GM18868 (cell line): ENCODE data around the gene ARNT2.

Source experiments
- ATAC-seq: cut with Tn5 transposase; IDR thresholded peaks from one replicate; pipeline ENCODE4 v1.9.1; 2021; ENCODE audit warnings: mild to moderate bottlenecking, moderate library complexity; ENCODE audit not compliant: unreplicated experiment

Gene ARNT2

DNA sequence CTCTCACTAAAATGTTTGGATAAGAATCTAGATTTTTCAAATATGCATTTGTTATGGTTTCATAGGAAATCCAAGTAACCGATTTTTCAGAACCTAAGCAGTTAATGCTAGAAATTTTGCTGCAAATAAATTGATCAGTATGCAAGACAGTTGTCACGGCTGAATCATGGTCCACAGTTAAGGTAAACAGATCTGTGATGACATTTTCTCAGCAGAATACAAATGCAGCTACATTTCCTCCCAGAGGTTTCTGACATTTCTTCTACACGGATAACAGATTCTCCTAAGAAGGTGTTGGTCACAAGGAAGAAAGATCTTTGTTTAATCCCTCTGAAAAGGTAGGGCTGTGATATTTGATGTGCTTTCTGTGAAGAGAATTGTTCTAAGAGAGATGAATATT is 36.9 kb downstream of the ARNT2 start:
- ATAC-seq: no peak

- ATAC-seq: no peak
These were observed 37.5 kb downstream of the ARNT2 start for GRCh38 chr15:80441714-80442113.

GRCh38 chr15:80442728-80443403 is 38.7 kb downstream of the ARNT2 start:
- no peak for ATAC-seq

- ATAC-seq: no peak
These were observed 40.6 kb downstream of the ARNT2 start for GRCh38 chr15:80444680-80445251.

DNA sequence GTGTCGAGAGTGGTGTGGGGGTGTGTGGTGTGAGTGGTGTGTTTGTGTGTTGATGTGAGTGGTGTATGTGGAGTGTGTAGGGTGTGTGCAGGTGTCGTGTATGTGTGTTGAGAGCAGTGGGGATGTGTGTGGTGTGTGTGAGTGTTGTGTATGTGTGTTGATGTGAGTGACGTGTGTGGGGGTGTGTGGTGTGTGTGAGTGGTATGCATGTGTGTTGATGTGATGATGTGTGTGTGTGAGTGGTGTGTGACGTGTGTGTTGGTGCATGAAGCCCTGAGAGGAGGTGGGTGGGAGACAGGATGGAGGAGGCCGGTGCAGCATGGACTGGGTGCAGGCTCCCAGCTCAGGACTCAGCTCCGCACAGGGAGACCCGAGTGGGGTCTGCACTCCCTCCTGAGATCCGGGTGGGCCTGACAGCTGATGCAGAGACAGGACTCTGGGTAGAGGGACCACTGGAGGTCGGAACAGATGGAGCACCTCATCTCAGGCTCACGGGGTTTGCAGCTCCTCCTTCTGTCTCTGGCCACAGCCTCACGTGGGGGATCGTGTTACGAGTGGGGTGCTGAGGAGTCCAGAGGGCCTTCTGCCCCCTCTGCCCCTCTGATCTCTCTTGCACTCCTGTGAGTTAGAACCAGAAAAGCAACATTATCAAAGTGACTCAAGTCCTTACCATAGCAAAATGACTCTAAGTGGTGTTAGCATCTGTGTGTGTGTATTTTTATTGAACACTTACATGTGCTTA is 41.3 kb downstream of the ARNT2 start:
- no peak for ATAC-seq

- ATAC-seq: no peak
These were observed 42.9 kb downstream of the ARNT2 start for GRCh38 chr15:80447077-80447476.

DNA sequence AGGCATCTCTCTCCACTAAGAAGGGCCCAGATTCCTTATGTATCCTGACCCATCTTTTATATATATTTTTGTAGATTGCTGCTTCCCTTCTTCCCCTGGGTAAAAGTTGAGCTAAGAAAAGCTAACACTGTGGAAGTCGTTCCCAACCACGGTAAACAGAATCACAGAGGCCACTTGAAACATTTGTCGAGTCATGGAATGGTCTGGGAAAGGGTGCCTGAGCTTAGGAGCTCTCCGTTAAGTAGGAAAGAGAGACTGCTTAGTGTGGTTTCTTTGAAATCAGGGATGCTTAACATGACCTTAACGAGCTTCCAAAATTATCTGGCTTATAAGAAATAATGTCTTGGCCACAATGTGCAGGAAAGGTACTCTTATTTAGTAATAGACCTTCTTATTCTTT is 45.6 kb downstream of the ARNT2 start:
- ATAC-seq: no peak

DNA sequence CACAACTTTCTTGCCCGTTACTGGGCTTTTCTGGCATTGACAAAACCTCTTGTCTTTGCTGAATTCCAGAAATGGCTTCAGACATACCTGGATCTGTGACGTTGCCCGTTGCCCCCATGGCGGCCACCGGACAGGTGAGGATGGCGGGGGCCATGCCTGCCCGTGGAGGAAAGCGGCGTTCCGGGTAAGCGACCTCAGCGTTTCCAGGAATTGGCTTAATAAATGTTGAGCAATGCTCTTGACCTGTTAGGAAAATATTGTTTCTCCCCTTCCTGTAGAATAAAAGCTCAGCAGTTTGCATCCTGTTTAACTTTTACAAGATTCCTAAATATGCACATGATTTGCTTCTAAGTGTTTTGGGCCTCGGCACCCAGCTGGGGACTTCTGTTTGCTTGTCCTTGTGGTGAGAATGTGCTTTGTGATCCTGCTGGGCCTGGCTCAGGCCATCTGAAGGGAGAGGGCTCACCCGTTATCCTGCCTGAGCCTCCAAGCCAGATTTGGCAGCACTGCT is 46.7 kb downstream of the ARNT2 start:
- ATAC-seq: no peak

- ATAC-seq: no peak
These were observed 48.0 kb downstream of the ARNT2 start for GRCh38 chr15:80452166-80452565.

DNA sequence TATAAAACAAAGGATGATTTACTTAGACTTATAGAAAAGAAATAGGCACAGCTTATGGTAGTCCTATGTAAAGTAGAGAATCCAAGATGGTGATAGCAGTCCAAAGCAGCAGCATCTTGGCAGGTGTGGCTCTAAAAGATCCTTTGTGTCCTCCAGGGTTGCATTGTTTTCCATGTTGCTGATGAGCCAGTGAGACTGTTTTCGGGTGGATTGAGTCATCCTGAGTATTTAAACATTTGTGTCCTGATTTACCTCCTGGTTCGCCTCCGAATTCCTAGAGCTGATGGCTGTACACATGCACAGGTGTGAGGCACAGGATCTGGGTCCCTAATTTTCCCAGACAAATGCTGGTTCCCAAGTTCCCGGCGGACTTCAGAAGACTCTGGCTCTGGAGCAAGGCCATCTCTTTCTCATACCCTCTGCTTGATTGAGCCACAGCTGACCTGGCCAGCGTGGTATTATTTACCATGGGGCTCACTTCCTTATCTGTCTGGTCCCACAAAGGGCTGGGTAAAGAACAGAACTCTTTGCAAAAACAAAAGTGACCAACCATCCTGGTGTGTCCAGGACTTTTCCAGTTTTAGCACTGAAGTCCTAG is 51.0 kb downstream of the ARNT2 start:
- no peak for ATAC-seq

DNA sequence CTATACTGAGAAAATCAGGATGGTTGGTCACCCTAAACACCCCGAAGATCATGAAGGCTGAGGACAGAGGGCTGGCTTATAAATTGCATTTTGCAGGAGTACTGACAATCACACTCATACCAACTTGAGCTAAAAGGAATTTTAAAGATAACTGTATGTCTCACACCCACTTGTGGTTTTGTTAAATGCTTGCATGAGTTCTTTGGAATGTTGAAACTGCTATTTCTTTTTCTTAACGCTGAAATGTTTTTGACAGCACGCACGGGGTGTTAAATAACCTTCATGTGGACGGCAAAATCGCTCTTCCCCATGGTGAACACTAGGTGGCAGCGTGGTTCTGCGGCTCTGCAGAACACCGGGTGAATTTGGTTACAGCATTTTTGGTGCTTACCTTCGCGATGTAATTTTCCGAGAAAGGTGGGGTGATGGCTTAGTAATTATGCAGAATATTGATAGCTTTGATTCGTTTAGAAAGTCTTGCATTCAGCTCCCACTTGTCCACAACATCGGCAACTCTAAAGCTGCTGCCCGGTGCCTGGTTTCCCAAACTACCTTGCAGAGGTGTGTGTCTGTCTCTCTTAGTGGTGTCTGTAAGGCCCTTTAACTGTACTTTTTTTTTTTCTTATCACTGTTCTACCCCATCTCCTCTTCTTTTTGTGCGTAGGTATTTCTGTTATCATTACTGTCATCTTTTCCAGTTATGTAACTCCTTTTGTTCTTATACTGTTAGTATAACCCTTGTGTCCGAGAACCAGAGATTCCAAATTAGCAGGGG is 51.7 kb downstream of the ARNT2 start:
- ATAC-seq: no peak

GRCh38 chr15:80456517-80457492 is 52.6 kb downstream of the ARNT2 start:
- ATAC-seq: no peak

DNA sequence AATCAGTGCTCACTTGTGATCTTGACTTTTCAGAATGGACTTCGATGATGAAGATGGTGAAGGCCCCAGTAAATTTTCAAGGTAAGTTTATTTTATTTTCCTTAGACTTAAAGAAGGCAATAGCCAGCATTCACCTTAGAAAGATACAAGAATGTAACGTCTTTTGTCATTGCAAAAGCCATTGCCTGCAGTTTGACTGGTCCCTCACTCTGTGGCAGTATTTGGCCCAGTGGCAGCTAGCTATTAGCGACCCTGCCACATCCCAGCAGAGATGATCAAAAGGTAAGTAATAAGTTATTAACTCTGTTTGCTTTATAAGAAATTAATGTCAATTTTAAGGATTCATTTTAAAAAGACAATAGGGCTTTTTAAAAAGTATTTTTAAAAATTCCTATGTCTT is 53.7 kb downstream of the ARNT2 start:
- no peak for ATAC-seq

DNA sequence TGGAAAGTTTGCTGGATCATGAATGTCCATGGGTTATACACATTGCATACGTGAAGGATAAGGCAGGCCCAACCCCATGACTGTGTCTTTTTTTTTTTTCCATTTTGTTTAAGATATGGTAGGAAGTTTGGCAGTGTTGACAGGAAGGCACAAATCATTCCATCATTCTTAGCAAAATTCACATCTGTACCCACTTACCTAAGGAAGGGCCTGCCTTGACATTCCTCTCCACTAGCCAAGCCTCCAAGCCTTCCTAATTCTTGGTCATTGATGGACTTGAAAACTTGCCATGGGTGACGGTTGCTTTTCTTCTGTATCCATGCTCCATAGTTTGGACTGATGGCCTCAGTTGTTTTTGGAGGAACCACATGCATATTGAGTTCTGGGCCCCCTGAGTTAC is 54.4 kb downstream of the ARNT2 start:
- ATAC-seq: no peak

DNA sequence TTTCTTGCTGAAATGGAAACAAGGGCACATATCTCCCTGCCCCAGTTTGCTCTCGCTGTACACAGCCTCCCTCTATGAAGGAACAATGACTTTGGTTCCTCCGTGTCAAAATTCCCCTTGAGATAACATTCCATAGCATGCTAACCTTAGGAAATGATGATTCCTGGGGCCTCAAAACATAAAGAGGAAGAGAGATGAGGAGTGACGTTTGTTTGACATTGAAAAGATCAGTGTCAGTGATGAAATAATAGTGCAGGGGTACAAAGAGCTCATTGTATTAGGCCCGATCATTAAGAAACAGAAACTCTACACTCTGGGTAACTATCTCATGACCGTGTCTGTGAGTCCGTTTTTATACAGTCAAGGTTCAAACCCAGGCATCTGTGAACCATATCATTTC is 55.2 kb downstream of the ARNT2 start:
- ATAC-seq: no peak

DNA sequence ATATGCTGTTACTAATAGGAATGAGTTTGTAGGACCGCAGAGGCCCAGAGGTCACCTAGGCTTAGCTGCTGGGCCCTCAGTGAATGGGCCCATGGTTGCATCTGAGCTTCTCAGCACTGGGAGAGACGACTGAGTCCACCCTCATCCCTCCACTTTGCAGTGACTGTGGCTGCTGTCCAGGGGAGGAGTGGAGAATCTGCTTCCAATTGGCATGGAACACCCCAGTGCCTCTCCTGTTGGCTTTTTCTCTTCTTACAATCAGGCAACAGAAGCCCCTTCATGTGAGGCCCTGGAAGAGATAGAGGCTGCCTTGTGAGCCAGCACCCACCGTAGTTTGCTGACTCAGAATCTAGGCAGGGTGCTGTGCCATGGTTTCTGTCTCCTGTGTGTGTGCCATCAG is 55.6 kb downstream of the ARNT2 start:
- no peak for ATAC-seq

DNA sequence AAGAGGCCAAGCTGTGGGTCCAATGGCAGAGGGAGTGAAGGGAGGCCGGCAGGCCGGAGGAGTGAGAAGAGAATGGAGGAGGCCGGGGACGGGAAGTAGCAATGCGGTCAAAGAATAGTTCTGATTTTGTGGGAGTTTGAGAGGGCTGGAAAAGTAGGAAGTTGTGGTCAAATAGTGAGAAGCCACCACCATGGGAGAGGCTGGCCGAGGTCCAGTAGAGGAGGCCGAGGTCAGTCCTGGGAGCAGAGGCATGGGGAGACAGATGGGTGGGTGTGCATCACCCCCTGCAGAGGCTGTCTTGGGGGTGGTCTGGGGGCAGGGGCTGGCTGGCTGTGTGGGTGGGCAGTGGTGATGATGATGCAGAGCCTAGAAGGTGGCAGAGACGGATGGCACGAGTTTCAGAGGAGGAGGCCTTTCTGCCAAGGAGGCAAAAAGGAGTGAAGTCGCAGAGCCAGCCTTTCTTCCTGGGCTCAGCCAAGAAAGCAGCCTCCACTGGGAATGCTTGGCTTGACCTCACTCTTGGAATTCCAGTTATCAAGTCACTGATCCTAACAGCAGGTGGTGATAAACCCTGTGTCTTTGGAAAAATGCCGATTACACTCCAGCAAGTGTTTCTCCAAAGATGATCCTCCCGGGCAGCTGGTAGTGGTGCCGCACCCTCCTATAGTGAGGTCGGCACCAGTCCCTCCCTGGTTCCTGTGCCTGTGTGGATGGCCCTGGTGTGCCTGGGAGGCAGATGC is 57.3 kb downstream of the ARNT2 start:
- ATAC-seq: no peak

DNA sequence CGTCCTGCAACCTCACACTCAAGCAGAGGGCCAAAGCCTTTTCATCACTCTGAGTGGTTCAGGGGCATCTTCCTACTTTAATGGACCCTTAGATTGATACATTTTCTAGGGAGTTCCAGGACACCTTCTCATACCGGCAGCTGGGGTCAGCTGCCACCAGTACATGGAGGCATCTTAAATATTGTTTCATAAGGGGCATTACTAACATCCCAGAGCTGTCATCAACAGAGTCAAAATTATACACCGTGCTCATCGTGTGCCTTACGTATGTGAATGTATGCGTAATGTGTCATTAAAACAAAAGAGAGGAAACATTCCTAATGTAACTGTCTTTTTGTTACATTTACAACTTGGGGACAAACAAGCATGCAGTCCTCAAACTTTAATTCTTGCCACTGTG is 57.9 kb downstream of the ARNT2 start:
- no peak for ATAC-seq

DNA sequence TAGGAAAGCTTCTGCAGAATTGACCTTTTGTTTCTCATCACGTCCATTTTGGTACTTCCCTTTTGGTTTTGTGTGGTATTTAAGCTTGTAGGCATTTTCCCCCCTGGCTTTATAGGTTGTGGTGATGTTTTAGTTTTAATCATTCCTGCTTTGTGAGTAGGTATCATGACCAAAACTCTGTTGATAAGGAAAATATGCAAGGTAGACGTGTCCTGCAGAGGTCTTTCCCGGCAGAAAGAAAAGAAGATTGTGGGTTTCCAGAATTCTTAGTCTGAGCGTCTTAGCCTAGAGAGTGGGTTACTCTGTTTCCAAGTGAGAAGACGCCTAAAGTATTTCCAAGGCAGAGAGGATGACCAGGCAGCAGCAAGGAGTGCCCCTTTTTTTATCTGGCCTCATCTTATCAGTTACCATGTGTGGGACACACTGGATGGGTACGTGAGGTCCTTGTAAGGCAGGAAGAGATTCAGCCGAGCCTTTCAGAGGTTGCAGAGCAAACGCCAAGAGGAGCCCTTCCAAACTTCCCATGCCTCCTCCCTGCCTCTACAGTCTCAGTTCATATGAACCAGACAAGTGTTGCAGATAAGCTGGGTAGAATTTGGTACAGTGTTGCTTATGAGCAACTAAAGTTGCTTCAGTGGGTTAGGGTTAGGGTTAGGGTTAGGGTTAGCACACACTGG is 58.8 kb downstream of the ARNT2 start:
- no peak for ATAC-seq
